Loucy (cell line): ENCODE measurements around the gene ASPRV1.

Experiments used
- EZH2phosphoT487 ChIP-seq: fragments of 200-600 bp; IDR thresholded peaks from 2 replicates; pipeline ENCODE4 v1.6.1; 2018; ENCODE audit warnings: antibody characterized with exemption, mild to moderate bottlenecking, moderate library complexity, borderline replicate concordance
- TF ChIP-seq, protein P1 (sequence below): fragments of 200-600 bp; sonication (generic); conservative IDR thresholded peaks from 2 replicates; pipeline ENCODE4 v1.5.1; 2014; ENCODE audit warnings: mild to moderate bottlenecking, antibody characterized with exemption, low read length

GRCh38 chr2:69989009-69989408 is 27.6 kb upstream of the ASPRV1 start:
- TF ChIP-seq, protein P1, sequence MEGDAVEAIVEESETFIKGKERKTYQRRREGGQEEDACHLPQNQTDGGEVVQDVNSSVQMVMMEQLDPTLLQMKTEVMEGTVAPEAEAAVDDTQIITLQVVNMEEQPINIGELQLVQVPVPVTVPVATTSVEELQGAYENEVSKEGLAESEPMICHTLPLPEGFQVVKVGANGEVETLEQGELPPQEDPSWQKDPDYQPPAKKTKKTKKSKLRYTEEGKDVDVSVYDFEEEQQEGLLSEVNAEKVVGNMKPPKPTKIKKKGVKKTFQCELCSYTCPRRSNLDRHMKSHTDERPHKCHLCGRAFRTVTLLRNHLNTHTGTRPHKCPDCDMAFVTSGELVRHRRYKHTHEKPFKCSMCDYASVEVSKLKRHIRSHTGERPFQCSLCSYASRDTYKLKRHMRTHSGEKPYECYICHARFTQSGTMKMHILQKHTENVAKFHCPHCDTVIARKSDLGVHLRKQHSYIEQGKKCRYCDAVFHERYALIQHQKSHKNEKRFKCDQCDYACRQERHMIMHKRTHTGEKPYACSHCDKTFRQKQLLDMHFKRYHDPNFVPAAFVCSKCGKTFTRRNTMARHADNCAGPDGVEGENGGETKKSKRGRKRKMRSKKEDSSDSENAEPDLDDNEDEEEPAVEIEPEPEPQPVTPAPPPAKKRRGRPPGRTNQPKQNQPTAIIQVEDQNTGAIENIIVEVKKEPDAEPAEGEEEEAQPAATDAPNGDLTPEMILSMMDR: no peak
- TF ChIP-seq EZH2phosphoT487: no peak
